ENCODE measurements around the gene PLA2G7.
"Not testable (repeated sequence)": the region's sequence is repeated elsewhere in the genome, so short reads cannot be mapped to it uniquely, and the experiment has no call there.

PLA2G7 gene

DNA sequence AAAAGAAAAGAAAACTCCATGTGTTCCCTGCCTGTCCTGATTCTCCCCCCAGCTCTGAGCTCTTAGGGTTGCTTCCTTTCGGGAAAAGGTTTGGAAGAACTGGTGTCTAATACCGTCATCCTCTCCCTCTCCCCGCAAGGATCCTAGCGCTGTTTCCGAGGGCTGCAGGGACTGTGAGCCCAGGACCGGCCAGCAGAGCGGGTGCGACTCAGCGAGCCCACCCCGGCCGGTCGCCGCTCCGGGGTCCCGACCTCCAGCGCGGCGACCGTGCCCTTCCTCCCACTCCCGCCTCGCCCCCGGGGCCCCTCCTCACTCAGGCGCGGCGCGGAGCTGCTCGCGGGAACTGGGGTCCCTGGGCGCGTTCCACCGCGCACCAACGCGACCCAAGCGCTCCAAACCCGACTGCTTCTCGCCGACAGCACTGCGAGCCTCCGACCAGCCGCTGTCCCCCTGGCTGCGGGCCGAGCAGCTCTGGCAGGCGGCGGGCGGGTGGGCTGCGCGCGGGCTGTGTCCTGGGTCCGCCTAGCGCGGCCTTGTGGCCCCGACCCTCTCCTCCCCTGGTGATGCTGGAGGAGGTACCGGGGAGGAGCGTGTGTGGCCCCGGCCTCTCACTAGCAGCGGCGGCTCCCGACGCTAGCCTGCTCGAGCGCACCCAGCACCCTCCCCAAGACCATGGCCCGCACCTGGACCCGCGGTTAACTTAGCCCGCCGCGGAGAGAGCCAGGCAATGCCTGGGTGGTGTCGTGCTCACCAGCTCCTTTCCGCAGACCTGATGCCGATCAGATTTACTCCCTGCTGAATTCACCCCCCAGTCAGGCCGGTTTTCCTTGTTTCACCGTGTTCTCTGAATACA, at the start of gene PLA2G7:
Gene PLA2G7 (minus strand): TSS at position 509 of the 853 bp plus-strand sequence. CDS start 12,484 bp downstream, outside the sequence.
- no peak for DNase-seq (ENCODE audit: low read depth)

DNA sequence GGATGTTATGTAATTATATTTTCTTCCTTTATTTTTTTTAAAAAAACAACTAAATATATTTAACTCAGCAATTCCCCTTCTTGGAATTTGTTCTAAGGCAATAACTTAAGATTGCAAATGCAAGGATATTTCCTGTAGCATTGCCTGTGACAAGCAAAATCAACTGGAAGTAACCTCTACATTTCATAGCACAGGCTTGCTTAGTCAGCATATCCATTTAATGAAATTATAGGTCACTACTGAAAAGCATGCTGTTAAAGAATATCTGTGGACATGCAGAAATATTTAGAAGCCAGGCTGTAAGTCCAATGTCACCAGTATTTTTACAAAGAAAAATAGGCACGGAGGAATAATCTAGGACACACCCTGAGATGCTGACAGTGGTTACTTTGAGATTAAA, 49.4 kb upstream of the PLA2G7 start:
- no peak for DNase-seq (ENCODE audit: low read depth)

DNA sequence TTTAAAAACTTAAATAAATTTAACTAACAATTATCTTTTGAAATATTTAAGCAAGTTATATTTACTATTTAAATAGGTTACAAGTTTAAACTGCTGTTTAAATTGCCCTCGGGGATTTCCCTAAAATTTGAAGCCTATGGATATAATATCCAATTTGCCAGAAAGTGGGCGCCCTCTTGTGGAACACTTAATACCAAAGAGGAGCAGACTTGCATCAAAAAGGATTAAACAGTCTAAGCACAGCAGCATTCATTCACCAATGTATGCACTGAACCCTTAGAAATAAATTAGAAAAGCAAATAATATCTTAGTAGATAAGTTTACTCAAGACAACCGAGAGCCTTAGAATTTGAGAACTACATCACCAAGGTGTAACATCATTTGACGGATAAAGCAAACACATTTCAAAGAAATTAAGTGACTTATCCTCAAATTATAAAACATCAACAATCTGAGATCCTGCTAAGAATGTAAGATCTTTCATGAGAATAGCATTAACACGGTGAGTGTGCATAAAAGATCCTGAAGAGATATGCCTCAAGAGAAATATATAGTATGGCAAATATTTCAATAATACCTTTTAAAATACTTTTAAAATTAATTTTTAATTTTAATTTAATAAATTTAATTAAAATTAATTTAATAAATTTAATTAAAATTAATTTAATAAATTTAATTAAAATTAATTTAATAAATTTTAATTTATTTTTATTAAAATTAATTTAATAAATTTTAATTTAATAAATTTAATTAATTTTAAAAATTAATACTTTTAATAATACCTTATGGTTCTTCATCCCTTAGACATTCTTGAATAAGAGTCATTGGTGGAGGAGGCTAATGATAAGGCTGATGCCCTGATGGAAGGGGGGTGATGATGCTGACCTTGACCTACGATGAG, 46.6 kb upstream of the PLA2G7 start:
- DNase-seq (ENCODE audit: low read depth), result no peak

DNA sequence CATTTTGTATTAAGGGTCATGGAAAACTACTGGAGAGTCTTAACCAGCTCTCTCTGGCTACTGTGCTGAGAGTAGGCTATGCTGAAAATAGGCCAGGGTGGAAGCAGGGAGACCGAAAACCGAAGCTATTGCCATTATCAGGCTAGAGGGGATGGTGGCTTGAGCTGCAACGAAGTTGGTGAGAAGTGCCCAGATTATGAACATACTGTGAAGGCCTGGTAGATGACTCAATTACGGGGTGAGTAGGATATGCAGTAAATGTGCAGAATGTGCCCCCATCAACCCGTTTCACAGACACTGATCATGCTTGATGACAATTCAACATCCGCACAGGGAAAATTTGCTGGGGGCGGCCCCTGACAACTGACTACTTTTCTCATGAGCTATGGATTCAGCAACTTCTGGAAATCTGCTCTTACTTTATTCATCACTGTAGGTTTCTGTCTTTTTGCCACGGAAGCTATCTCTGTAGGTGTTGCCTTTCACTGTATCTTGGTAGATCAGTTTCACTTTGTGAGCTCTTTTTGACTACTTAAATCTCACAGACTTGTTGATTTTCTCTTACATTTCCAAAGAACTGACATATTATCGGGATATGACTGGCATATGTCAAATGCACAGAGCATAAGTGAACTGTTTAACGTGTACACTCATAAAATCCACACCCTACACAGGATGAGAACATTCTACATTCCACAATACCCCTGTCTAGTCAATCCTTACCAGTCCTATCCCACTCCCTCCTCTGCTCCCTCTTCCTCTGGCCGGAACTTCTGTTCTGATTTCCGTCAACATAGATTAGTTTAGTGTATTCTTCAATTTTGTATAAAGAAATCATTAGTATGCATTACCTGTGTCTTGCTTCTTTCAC, 42.5 kb upstream of the PLA2G7 start:
- DNase-seq (ENCODE audit: low read depth), result no peak

DNA sequence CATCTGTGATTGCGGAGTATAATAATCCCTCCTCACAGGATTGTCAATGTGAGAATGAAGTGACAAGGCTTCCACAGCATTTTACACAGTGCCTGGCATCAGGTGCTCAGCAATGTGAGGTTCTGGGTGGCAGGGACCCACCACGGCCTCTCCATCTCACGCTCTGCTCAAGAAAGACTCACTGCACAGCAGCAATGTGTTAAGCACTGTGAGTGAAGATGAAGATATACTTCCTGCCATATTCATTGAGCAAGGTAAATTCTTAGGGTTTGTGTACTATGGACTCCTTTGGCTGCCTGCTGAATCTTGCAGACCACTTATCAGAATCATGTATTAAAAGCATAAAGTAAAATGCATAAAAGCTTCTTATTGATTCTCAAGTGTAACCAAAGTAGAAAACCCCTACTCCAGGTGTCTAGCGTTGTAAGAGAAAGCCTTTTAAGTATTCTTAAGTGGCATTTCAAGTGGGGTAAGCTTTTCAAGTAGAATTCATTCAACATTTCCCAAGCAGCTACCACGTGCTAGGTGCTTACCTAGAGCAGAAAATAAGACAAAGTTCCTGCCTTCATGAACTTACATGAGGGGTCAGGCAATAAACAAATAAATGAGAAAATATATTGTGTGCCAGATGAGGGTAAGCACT, 41.0 kb upstream of the PLA2G7 start:
- no peak for DNase-seq (ENCODE audit: low read depth)

DNA sequence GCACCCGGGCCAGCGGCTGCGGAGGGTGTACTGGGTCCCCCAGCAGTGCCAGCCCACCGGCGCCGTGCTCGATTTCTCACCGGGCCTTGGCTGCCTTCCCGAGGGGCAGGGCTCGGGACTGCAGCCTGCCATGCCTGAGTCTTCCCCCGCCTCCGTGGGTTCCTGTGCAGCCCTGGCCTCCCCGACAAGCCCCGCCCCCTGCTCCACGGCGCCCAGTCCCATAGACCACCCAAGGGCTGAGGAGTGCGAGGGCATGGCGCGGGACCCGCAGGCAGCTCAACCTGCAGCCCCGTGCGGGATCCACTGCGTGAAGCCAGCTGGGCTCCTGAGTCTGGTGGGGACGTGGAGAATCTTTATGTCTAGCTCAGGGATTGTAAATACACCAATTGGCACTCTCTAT, 39.6 kb upstream of the PLA2G7 start:
- DNase-seq (ENCODE audit: low read depth), result not testable (repeated sequence)

DNA sequence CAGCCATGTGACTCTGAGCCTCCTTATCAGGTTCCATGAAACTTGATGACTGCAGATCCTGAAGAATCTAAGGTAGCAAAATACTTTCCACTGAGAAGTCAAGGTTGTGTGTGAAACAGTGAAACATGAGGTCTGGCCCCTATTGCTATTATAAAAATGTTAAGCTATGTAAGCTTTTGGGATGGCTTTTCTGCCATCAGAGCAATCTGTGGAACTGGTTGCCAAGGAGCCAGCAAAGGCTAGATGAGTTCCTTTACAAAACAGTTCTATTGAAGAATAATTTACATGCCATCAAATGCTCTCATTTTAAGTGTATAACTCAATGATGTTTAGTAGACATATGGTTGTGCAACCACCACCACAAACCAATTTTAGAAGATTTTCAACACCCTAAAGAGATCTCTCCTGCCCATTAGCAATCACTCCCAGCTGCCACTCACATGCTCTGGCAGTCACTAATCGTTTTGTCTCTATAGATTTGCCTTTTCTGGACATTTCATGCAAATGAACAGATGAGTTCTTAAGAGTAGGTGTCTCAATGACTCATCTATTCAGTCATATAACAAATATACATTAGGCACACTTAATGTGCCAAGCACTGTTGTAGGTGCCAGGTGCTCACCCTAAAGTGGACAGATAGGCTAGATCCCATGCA, 38.2 kb upstream of the PLA2G7 start:
- no peak for DNase-seq (ENCODE audit: low read depth)

DNA sequence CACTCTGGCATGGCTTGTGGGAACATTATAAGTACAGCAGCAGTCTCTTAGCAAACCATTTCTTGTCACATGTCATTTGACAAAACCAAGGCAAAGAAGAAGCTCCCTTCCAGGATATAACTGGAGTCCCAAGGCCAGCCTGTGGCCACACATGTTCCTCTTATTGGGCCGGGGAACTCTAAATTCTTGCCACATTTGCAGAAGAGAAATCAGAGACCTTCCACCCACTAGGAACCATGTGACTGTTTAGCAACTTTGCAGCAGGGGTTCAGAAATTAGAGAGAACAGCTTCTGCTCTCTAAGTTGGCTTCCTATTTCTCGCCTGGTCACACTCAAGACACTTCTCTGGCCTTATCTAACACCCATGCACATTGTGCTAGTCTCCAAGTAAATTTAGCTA, 37.6 kb upstream of the PLA2G7 start:
- no peak for DNase-seq (ENCODE audit: low read depth)

DNA sequence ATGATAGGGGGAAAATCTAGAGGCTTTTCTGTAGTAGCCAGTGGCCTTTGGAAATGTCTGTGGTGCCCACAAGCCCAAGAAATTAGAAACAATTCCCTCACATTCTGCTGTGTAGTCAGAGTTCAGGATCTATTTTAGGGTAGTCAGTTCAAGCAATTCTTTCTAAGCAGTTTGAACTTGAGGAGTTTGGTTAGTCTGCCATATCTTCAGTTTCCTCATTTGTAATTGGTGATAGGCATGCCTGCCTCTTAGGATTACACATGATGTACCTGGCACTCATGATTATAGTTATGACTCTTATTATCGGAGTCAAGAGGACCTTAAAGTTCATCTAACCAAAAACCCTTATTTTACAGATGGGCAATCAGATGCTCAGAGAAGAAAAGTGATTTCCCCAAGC, 36.8 kb upstream of the PLA2G7 start:
- DNase-seq (ENCODE audit: low read depth), result no peak

DNA sequence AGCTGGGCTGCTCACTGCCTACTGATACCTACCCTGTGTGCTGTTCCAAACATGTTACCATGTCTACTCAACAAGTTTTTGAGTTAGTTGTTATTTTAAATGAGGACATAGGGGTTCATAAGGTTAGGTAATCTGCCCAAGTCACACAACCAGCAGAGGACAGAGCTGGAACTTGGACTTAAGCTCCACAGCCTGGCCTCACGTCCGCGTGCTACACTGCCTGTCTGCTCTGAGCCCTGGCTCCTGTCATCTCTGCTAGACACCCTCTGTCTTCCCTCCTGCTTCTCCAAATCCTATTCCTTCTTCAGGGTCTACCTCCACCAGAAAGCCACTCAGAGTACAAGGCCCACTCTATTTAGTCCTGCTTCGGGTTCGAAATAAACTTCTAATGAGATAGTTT, 29.8 kb upstream of the PLA2G7 start:
- DNase-seq (ENCODE audit: low read depth), result no peak

DNA sequence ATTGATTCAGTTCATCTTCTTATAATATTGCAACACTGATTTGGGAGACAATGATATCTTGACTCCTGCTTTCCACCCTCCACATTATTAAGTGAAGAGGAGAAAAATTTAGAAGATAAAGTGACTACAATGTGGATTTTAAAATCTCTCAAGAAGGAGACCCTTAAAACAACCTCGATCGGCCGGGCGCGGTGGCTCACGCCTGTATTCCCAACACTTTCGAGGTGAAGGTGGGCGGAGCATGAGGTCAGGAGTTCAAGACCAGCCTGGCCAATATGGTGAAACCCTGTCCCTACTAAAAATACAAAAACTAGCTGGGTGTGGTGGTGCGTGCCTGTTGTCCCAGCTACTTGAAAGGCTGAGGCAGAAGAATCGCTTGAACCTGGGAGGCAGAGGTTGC, 29.1 kb upstream of the PLA2G7 start:
- not testable (repeated sequence) for DNase-seq (ENCODE audit: low read depth)

DNA sequence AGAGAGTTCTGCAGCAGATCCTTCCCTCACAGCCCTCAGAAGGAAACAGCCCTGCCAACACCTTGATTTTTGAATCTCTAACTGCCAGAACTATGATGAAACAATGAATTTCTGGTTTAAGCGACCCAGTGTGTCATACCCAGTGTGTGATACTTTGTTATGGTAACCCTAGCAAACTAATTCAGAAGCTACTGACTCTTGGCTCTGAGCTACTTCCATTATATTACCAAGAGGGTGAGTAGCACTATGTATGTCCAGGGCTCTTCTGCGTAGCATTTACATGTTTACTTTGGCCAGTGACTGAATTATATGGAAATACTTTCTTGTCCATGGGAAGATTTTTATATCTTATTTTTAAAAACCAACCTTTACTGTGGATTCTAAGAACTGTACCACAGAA, 28.3 kb upstream of the PLA2G7 start:
- DNase-seq (ENCODE audit: low read depth), result no peak

DNA sequence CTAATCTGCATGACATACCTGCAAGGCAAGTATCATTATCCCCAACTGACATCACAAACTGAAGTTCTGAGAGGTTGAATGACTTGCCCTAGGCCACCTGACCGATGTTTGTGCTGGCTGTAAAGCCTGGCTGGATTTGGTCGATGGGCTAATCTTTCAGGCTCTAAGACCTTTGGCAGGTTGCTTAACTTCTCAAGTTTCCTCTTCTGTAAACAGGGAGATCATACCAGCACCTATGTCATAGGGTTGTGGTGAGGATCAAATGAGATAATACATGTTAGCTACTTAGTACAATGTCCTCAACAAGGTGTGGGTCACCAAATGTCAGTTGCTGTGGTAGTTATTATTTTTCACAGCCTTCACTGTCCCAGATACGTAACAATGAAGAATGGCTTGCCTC, 25.8 kb upstream of the PLA2G7 start:
- DNase-seq (ENCODE audit: low read depth), result no peak

DNA sequence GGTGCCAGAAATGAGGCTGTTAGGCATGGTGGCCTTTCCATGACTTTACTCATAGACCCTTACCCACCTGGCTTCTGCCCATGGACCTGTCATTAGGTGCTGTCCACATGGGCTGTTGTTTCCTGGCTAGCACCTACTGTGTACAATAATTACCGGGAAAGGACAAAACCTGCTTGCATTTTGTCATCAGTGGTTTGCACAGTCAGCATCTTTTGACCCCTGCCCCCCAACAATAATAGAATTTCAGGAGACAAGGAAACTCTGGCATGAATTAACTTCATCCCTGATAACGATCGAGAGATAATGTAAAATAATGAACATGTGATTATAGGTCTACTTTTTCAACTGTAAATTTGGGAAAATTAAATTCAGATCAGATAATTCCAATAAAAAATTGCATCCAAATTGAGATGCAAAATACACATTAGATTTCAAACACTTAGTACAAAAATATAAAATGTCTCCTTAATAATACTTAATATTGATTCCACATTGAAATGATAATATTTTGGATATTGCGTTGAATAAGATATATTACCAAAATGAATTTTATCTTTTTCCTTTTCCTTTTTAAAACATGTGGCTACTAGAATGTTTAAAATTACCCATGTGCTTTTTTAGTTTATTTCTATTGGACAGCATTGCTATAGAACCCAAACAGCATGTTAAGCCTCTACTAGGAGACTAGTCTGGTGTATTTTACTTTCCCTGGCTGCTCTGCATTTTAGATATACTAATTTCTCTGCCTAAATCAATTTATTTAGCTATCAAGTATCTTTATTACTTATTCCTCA, 24.0 kb upstream of the PLA2G7 start:
- no peak for DNase-seq (ENCODE audit: low read depth)

DNA sequence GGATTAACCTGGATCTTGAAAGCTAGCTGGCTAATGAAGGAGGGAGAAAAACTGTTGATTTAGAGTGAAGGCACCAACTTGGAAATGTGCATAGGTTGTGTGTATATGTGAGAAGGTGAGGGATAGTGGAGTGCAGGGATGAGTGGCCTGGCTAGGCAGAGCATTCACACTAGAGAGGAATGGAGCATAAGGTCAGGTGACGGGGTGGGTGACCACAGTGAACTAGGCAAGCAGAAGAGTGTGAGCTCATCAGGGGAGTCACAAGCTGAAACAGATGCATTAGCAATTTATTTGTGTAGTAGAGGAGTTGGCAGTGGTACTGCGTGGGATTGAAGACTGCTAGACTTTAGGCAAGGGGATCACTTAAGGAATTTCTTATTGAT, 22.0 kb upstream of the PLA2G7 start:
- DNase-seq (ENCODE audit: low read depth), result no peak

DNA sequence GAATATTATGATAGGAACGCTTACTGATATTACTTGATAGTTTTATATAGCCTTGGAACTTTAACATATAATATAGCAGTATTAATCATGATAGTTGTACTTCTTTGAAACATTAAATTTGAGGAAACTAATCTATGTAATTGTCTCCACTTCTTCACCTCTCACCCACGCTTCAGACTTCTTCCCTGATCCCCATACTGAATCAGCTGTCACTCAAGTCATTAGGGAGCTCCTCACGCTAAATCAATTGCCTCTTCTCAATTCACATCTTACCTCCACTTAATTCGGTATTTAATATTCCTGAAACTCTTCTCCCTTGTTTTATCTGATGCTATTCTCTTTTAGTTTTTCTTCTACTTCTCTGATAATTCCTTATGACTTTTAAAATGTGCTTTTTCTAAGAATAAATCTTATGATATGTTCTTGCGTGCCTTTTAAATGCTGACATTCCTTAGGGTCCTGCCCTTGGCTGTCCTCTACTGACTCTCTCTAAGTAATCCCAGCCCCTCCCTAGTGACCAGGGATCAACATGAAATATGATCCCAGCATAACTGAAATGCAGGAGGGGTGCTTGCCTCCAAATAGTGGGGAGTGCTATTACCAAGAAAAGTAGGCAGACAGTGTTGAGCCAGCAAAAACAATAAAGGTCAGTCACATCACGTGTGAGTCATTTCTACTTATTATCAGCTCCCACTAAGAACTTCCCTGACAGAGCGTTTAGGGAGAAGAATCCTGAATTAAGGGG, 21.5 kb upstream of the PLA2G7 start:
- DNase-seq (ENCODE audit: low read depth), result no peak

DNA sequence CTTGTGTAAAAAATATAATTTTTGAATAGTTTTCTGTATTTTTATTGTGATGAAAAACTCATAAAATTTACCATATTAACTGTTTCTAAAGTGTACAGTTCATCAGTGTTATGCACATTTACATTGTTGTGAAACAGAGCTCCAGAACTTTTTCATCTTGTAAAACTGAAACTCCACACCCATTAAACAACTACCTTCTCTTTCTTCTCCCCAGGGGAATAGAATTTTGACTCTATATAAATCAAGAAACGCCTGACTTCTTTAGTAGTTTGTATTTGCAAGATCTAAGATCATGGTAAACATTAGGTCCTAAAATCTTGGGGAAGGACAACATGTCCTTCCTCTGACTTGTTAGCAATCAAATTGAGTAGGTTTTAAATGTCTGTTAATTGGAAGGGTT, 20.7 kb upstream of the PLA2G7 start:
- DNase-seq (ENCODE audit: low read depth), result no peak

DNA sequence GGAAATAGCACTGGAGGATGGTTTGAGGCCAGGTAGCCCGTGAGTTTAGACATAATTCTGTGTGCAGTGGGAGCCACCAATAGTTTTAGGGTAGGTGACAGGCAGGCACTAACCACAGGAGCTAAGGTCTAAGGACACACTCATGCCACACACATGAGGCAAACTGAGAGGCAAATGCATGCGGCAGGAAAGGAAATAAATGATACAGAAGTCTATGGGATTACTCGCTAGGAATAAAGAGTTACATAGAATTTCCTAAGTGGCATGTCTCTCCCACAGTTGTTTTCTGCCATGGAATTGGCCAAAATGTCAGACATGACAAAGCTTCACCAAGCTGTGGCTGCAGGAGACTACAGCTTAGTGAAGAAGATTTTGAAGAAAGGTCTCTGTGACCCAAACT, 16.5 kb upstream of the PLA2G7 start:
- DNase-seq (ENCODE audit: low read depth), result no peak

DNA sequence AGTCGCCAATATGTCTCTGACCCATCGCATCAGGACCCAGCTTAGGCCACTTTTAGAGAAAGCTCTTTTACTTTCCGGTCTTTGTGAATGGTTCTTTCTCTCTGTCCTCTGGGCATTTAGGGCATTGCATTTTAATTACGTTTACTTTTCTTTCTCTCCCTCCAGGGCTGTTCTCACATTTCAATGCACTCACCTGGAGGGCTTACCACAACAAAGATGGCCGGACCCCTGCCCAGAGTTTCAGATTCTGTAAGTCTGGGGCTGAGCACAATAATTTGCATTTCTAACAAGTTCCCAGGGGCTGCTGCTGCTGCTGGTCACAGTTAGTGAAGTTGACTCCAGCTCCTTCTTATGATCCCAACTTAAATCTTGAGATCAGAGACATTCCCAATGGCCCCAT, 14.6 kb upstream of the PLA2G7 start:
- no peak for DNase-seq (ENCODE audit: low read depth)
